ENCODE results near the gene CD164.

The CD164 gene

DNA sequence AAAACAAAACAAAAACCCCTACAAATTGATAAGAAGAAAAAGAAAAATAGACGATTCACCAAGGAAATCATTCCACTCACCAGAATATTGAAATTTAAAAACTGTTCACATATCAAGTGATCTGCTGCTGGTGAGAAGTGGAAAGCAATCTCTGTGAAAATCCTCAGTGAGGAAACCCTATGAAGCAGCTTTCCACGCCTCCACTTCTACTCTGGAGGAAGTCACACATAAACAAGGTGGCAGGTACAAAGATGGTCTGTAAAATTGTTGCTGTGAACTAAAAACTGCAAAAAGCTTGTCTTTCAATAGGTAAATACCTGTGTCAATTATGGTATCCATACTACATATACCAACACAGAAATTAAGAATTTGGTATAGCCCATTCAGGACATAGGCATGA lies 18.5 kb downstream of the CD164 start:
- TF ChIP-seq, protein P1, sequence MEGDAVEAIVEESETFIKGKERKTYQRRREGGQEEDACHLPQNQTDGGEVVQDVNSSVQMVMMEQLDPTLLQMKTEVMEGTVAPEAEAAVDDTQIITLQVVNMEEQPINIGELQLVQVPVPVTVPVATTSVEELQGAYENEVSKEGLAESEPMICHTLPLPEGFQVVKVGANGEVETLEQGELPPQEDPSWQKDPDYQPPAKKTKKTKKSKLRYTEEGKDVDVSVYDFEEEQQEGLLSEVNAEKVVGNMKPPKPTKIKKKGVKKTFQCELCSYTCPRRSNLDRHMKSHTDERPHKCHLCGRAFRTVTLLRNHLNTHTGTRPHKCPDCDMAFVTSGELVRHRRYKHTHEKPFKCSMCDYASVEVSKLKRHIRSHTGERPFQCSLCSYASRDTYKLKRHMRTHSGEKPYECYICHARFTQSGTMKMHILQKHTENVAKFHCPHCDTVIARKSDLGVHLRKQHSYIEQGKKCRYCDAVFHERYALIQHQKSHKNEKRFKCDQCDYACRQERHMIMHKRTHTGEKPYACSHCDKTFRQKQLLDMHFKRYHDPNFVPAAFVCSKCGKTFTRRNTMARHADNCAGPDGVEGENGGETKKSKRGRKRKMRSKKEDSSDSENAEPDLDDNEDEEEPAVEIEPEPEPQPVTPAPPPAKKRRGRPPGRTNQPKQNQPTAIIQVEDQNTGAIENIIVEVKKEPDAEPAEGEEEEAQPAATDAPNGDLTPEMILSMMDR (conservative IDR thresholded peaks at IDR 0.05) = no peak
- no peak for TF ChIP-seq ZFX (IDR thresholded peaks at IDR 0.05)
- H3K27ac ChIP-seq = no peak overlapping the region

DNA sequence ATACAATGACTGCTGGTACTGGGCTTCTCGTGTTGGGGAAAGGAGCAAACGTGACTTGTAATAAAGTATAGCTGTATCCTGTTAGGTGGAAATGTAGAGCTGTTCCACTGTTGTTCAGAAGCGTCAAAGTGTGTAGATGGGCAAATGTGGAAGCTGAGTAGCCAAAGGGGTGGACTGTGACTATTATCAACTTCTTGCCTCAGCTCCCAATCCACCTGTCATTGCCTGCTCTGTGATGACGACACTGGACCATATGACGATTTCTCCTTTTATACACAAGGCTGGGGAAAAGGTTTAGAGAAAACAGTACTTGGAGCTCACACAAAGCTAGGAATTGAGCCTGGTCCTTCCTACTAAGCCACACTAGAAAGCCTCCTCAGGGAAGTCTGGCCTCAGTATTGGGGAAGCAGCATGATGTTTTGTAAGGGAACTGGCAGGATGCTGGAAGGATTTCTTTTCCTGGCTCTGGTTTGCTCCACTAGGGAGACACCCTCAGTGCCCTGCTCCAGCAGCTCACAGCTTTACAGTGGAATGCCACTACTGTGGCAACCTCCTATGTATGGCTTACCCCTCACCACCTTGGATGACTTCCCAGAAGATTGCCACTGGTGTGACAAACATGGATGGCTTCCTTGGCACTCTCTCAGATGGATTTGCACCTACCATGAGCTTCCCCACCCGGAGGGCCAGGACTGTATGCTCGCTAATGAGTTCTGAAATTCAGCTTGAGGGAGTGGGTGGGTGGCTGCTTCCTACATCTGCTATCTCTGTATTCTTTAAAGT lies 20.0 kb downstream of the CD164 start:
- H3K27ac ChIP-seq = no peak overlapping the region
- no peak for TF ChIP-seq ZFX (IDR thresholded peaks at IDR 0.05)
- TF ChIP-seq, protein P1 (conservative IDR thresholded peaks at IDR 0.05) = no peak

DNA sequence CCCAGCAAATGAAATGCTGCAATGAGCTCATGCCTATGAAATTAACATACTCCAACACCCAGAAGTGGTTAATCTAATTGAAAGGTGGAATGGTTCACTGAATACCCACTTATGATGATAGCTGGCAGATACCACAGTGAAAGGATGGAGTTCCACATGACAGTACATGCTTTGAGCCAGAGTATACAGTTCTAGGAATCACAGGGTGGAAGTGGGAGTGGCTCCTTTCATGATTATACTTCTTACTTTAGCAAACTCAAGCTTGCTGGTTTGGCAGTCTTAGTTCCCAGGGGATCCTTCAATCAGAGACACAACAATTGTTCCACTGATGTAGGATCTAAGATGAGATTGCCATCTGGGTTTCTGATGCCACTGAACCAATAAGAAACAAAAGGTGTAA lies 21.5 kb downstream of the CD164 start:
- H3K27ac ChIP-seq = no peak overlapping the region
- TF ChIP-seq ZFX (IDR thresholded peaks at IDR 0.05) = no peak
- TF ChIP-seq, protein P1 (conservative IDR thresholded peaks at IDR 0.05) = no peak

DNA sequence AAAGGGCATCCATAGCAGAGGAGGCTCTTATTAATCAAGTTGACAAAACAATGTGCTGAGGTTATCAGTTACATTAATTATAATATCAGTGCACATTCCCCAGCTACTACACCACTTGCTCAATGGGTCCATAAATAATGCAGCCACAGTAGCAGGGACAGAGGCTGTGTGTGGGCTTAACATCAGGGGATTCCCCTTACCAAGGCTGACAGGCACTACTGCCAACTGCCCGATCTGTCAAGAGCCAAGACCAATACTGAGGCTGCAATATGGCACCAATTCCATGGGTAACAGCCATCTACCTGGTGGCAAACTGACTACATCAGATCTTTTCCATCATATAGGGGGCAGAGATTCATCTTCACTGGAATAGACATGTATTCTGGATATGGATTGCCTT lies 22.0 kb downstream of the CD164 start:
- no peak overlapping the region for H3K27ac ChIP-seq
- no peak for TF ChIP-seq ZFX (IDR thresholded peaks at IDR 0.05)
- TF ChIP-seq, protein P1 (conservative IDR thresholded peaks at IDR 0.05) = no peak

DNA sequence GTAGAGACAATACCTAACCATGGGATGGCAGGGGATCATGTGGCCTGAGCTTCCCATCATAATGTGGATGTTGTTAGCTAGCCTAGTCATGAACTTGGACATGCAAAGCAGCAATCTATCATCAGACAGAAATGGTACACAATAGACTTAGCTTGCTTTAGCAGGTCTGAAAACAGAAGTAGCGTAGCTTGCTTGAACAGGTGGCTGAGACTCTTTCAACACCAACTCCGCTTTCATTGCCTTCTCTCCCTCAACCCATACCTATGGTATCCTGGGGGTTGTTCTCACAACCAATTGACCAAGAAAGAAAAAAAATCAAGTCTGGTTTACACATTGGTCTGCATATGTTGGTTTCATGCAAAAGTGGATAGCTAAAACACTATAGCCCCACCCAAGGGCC lies 23.0 kb downstream of the CD164 start:
- H3K27ac ChIP-seq = no peak overlapping the region
- TF ChIP-seq, protein P1 (conservative IDR thresholded peaks at IDR 0.05) = no peak
- no peak for TF ChIP-seq ZFX (IDR thresholded peaks at IDR 0.05)

DNA sequence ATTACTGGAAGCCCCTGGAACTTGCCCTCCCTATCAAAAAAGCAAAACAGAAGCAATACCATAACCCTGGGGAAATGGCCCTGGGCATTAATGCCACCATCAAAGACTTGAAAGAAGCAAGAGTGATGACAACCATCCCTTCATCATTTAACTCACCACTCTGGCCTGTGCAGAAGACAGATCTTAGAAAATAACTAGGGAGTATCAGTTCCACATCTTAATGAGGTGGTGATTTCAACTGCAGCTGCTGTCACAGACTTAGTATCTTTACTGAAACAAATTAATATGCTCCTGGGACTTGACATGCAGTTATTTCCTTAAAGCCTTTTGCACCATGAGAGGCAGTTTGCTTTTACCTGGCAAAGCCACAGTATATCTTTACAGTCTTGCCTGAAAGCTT lies 24.1 kb downstream of the CD164 start:
- no peak overlapping the region for H3K27ac ChIP-seq
- TF ChIP-seq, protein P1 (conservative IDR thresholded peaks at IDR 0.05) = no peak
- no peak for TF ChIP-seq ZFX (IDR thresholded peaks at IDR 0.05)

DNA sequence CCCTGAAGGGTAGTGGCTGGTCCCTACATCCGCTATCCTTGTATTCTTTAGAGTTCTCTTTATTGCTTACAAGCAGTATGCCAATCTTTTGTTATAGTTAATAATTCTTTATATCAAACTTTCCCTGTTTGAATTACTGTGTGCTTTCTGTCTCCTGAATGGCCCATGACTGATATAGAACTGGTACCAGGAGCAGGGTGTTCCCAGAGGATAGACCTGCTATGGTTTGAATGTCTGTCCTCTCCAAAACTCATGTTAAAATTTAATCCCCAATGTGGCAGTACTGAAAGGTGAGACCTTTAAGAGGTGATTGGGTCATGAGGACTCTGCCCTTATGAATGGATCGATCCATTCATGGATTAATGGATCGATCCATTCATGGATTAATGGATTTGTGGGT lies 26.0 kb downstream of the CD164 start:
- no peak overlapping the region for H3K27ac ChIP-seq
- no peak for TF ChIP-seq ZFX (IDR thresholded peaks at IDR 0.05)
- TF ChIP-seq, protein P1 (conservative IDR thresholded peaks at IDR 0.05) = no peak
